ENCODE data around the gene VPS8. TPM values are rescaled to one million over a fixed set of nuclear protein-coding genes. Genes with fewer than 3 reads are reported as not detected.

Gene VPS8
- polyA plus RNA-seq, 2 of the 4 experiments (the other 2 are of a cell fraction): 10.3 to 30.1 TPM

DNA sequence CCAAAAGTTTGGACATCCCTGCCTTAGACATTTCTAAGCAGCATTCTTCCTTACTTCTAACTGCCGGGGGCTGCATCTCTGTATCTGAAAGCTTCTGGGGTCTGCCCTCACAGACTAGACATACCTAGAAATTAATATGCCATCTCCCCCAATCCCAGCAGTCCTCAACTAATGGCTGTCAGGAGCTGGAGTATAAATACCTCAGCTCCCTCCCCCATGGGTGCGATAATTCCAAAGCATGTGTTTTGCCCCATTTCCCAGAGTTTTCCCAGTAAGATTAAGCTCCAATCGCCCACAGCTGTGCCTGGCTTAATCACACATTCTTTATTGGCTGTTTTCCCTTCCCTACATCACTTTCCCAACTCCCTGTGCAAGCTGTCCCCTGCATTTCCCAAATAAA, 13.8 kb upstream of the VPS8 start:
- CTCF ChIA-PET: interaction anchor here (0.8 to 2.4 kb wide), 2 partner anchors 21 to 237 kb away, joined by 4 to 10 read pairs; partner anchors contain the start of gene EPHB3
- POLR2A ChIA-PET: no interaction called here

DNA sequence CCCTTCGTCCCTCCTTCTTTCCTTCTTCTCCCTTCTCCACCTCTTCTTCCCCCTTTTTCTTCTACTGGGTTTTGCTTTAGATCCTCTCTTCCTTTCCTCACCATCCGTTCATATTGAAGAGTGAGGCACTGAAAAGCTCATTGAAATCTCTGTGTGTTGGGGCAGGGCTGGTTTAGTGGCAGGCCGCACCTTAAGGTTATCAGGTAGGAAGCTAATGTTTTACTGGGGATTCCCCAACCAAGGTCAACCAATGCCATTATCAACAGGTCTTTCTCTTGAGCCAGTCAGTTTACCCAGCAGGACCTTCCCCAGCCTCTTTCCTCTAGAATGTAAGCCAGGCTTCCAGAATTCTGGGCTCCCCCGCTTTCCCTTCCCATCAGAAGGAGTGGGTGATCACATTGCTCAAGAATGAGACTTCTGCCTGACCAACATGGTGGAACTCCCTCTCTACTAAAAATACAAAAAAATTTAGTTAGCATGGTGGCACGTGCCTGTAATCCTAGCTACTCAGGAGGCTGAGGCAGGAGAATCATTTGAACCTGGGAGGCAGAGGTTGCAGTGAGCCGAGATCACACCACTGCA, 11.5 kb upstream of the VPS8 start:
- DNase-seq (ENCODE audit: low read depth in 1 of 2, low spot score in 1 of 2): no peak
- CTCF ChIA-PET: interaction anchor here (0.6 to 2.9 kb wide), 4 partner anchors 12 to 239 kb away, joined by 3 to 15 read pairs (median 8); partner anchors contain the start of genes EPHB3 and VPS8

More for the DNA sequence above, 13.8 kb upstream of the VPS8 start:
- DNase-seq (ENCODE audit: low read depth in 1 of 2, low spot score in 1 of 2): no peak
- FAIRE-seq: no peak
- WGBS (ENCODE audit: missing lambda C conversion rate): 65% methylated on average over 3 of the region's 3 CpGs
- Histone ChIP-seq H3K27ac (no peak overlapping the region), H3K4me3 (no peak overlapping the region), H3K9me3 (no peaks in the 10 kb centered on the region), H3K4me1 (no peaks in the 10 kb centered on the region), H3K4me2 (no peak overlapping the region)
- no peak for TF ChIP-seq TFCP2L1 (CRISPR knock-in tag; IDR thresholded peaks at IDR 0.05)
- ATAC-seq: no peak

DNA sequence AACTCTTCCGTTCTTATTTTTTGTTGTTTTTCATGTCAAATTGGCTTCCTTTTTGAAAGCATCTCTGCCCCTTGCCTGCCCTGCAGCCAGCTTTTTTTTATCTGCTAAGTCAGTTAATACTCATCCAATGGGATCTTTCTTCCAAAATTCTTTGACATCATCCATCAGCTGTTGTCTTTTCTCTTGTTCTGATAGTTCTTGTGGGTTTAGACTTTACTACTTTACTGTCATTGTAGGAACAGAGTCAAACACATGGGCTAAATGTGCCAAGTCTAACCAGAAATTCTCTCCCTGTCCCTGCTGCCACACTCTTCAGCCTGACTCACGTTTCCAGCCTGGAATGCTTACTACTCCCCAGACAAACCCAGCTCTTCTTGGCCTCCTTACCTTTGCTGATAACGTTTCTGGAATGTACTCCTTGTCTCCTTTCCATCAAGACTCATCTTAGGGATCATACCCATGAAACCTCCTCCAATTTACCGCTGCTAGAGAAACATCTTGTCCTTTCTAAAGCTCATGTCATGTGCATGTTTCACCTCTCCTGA, 10.7 kb upstream of the VPS8 start:
- Histone ChIP-seq H3K9me3 (no peaks in the 10 kb centered on the region), H3K4me1 (peaks cover 10% of the 10 kb centered on the region), H3K4me3 (no peak overlapping the region), H3K27ac (no peak overlapping the region), H3K4me2 (no peak overlapping the region)
- WGBS (ENCODE audit: missing lambda C conversion rate): 35% methylated on average over 4 of the region's 4 CpGs
- POLR2A ChIA-PET: no interaction called here
- CTCF ChIA-PET: interaction anchor here (0.6 to 2.9 kb wide), 6 partner anchors 11 to 240 kb away, joined by 3 to 15 read pairs (median 3); partner anchors contain the start of genes EPHB3 and VPS8
- no peak for DNase-seq (ENCODE audit: low read depth in 1 of 2, low spot score in 1 of 2)
- FAIRE-seq: no peak
- ATAC-seq: no peak
- no peak for TF ChIP-seq HMGXB4 (CRISPR knock-in tag; IDR thresholded peaks at IDR 0.05; ENCODE audit: borderline replicate concordance)
- no peak for TF ChIP-seq RCOR1 (IDR thresholded peaks at IDR 0.05; ENCODE audit: low read depth, low read length)
- no peak for TF ChIP-seq SREBF2 (IDR thresholded peaks at IDR 0.05)
- no peak for TF ChIP-seq JUN (IDR thresholded peaks at IDR 0.05)
- TF ChIP-seq SMC3 (IDR thresholded peaks at IDR 0.05): no peak
- TF ChIP-seq ZSCAN20 (CRISPR knock-in tag; IDR thresholded peaks at IDR 0.05): no peak
- no peak for TF ChIP-seq ESRRA (IDR thresholded peaks at IDR 0.05; ENCODE audit: borderline replicate concordance, low read length)
- no peak for TF ChIP-seq TP53 (CRISPR knock-in tag; IDR thresholded peaks at IDR 0.05)
- no peak for TF ChIP-seq BHLHE40 (IDR thresholded peaks at IDR 0.05; ENCODE audit: low read depth, low read length)
- TF ChIP-seq ZC3H11A (IDR thresholded peaks at IDR 0.05): no peak
- TF ChIP-seq MAFK (IDR thresholded peaks at IDR 0.05; ENCODE audit: partially characterized antibody): no peak
- no peak for TF ChIP-seq EHF (CRISPR knock-in tag; IDR thresholded peaks at IDR 0.05)
- TF ChIP-seq, protein P1, sequence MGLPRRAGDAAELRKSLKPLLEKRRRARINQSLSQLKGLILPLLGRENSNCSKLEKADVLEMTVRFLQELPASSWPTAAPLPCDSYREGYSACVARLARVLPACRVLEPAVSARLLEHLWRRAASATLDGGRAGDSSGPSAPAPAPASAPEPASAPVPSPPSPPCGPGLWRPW (IDR thresholded peaks at IDR 0.05): no peak
- TF ChIP-seq KDM5A (IDR thresholded peaks at IDR 0.05): no peak
- TF ChIP-seq CTCF (IDR thresholded peaks at IDR 0.05): no peak
- no peak for TF ChIP-seq RAD21 (conservative IDR thresholded peaks at IDR 0.05 in 1 of 2, IDR thresholded peaks at IDR 0.05 in 1 of 2)
- no peak for TF ChIP-seq PHF8 (IDR thresholded peaks at IDR 0.05; ENCODE audit: borderline replicate concordance, low read depth)

More for the DNA sequence above, 11.5 kb upstream of the VPS8 start:
- TF ChIP-seq TFCP2L1 (CRISPR knock-in tag; IDR thresholded peaks at IDR 0.05): no peak
- H3K4me1 ChIP-seq: peaks cover 3% of the 10 kb centered on the region; the same call in 2 of the 3 replicates
- POLR2A ChIA-PET: no interaction called here
- no peak for ATAC-seq
- FAIRE-seq: no peak
- no peak overlapping the region for H3K4me3 ChIP-seq
- no peak overlapping the region for H3K4me2 ChIP-seq
- no peak overlapping the region for H3K27ac ChIP-seq
- 52% methylated on average over 6 of the region's 6 CpGs for WGBS (ENCODE audit: missing lambda C conversion rate)
- no peaks in the 10 kb centered on the region for H3K9me3 ChIP-seq

Measured in A549 (cell line).